SK-N-SH (cell line): Measurements from ENCODE around the gene GIT2. TPM values are rescaled to one million over a fixed set of nuclear protein-coding genes. Genes with fewer than 3 reads are reported as not detected.
A peak's percentile ranks its signal among the peaks of the same experiment; 100 is the strongest.

Experiments used
- CTCF ChIA-PET: fragments of 300-600, 350-600 bp; formaldehyde crosslinking; extraction: SDS; loops from one replicate; lab custom pipeline; 2021; lab: Yijun Ruan, JAX
- POLR2A ChIA-PET: fragments of 350-600 bp; sonication (Branson Sonifier 250); formaldehyde crosslinking; extraction: SDS; loops from one replicate; lab custom pipeline; 2020; ENCODE audit warnings: antibody characterized with exemption, inconsistent platforms; lab: Yijun Ruan, JAX
- DNase-seq: peaks from one replicate; pipeline ENCODE4 v3.0.0; 2012
- H2AFZ ChIP-seq: fragments of 200-600 bp; sonication (generic); 2 replicates; pipeline ENCODE4 v1.8.1; 2016; ENCODE audit warnings: antibody characterized with exemption, mild to moderate bottlenecking, low read depth
- H3F3A ChIP-seq: fragments of 200-600 bp; sonication (generic); replicated peaks from 2 replicates; pipeline ENCODE3; 2016; ENCODE audit warnings: antibody characterized with exemption, mild to moderate bottlenecking; ENCODE audit not compliant: insufficient read depth
- H3K27ac ChIP-seq, 2 experiments: fragments of 200-500 bp in 1 of 2; fragments of 200-600 bp in 1 of 2; sonication (Bioruptor generic) in 1 of 2; sonication (generic), shearing (Covaris generic) in 1 of 2; 2 replicates each; pipeline versions ENCODE4 v1.5.1 to v1.6.1; 2014 to 2016; ENCODE audit warnings: low read depth in 2 of 2, inconsistent platforms in 1 of 2, low read length in 1 of 2, mild to moderate bottlenecking in 1 of 2, mixed read lengths in 1 of 2
- H3K27me3 ChIP-seq: fragments of 200-600 bp; sonication (generic), shearing (Covaris generic); 2 replicates; pipeline ENCODE4 v1.6.1; 2016; ENCODE audit warnings: mixed run types; ENCODE audit not compliant: insufficient read depth
- H3K36me3 ChIP-seq, 2 experiments: fragments of 200-500 bp in 1 of 2; fragments of 200-600 bp in 1 of 2; sonication (Bioruptor generic) in 1 of 2; sonication (generic) in 1 of 2; replicated peaks in 1 of 2; 2 replicates each; pipeline versions ENCODE3 to v1.5.1; 2014 to 2016; ENCODE audit warnings: low read length in 1 of 2, mild to moderate bottlenecking in 1 of 2; ENCODE audit not compliant: insufficient read depth in 2 of 2, control insufficient read depth in 1 of 2
- H3K4me1 ChIP-seq, 2 experiments: fragments of 200-500 bp in 1 of 2; fragments of 200-600 bp in 1 of 2; sonication (Bioruptor generic) in 1 of 2; sonication (generic), shearing (Covaris generic) in 1 of 2; 2 replicates each; pipeline versions ENCODE4 v1.5.1 to v1.6.1; 2014 to 2016; ENCODE audit warnings: low read depth in 1 of 2, low read length in 1 of 2, mixed run types in 1 of 2; ENCODE audit not compliant: insufficient read depth in 2 of 2, control insufficient read depth in 1 of 2
- H3K4me2 ChIP-seq: fragments of 200-600 bp; sonication (generic), shearing (Covaris generic); 2 replicates; pipeline ENCODE4 v1.6.1; 2017; ENCODE audit warnings: mixed run types
- H3K4me3 ChIP-seq, 2 experiments: fragments of 200-500 bp in 1 of 2; fragments of 200-600 bp in 1 of 2; sonication (Bioruptor generic) in 1 of 2; sonication (generic), shearing (Covaris generic) in 1 of 2; 2 replicates each; pipeline versions ENCODE4 v1.5.1 to v1.8.1; 2014 to 2016; ENCODE audit warnings: low read depth in 2 of 2, inconsistent platforms in 1 of 2, low read length in 1 of 2, mild to moderate bottlenecking in 1 of 2, mixed read lengths in 1 of 2, moderate library complexity in 1 of 2
- H3K79me2 ChIP-seq: fragments of 200-600 bp; sonication (generic); 2 replicates; pipeline ENCODE4 v1.8.1; 2017; ENCODE audit warnings: mild to moderate bottlenecking; ENCODE audit not compliant: insufficient read depth
- H3K9ac ChIP-seq: fragments of 200-600 bp; sonication (generic); 2 replicates; pipeline ENCODE4 v1.6.1; 2017; ENCODE audit warnings: mixed run types
- H3K9me2 ChIP-seq: fragments of 200-600 bp; sonication (generic); 2 replicates; pipeline ENCODE4 v1.6.1; 2017; ENCODE audit warnings: mixed run types
- H3K9me3 ChIP-seq: fragments of 200-600 bp; sonication (generic); 2 replicates; pipeline ENCODE4 v1.6.1; 2017; ENCODE audit warnings: mixed run types, mild to moderate bottlenecking, moderate library complexity
- H4K20me1 ChIP-seq: fragments of 200-600 bp; sonication (generic); 2 replicates; pipeline ENCODE4 v1.6.1; 2017; ENCODE audit warnings: mild to moderate bottlenecking, mixed run types; ENCODE audit not compliant: insufficient read depth
- CTCF ChIP-seq: fragments of 200-600 bp; sonication (generic); IDR thresholded peaks from 2 replicates; pipeline ENCODE4 v1.6.1; 2017; ENCODE audit warnings: antibody characterized with exemption, mild to moderate bottlenecking, moderate library complexity
- ELF1 ChIP-seq: IDR thresholded peaks from 2 replicates; pipeline ENCODE4 v1.4.0; 2012
- EP300 ChIP-seq, 2 experiments: IDR thresholded peaks; 2 replicates each; pipeline versions ENCODE4 v1.4.0 to v1.6.1; 2012; ENCODE audit warnings: borderline replicate concordance in 1 of 2, low read depth in 1 of 2, low read length in 1 of 2
- FOSL2 ChIP-seq: IDR thresholded peaks from 2 replicates; pipeline ENCODE4 v1.4.0; 2012; ENCODE audit warnings: low read depth, mild to moderate bottlenecking, moderate library complexity, borderline replicate concordance
- FOXM1 ChIP-seq: IDR thresholded peaks from 2 replicates; pipeline ENCODE4 v1.4.0; 2012; ENCODE audit warnings: low read depth, mild to moderate bottlenecking
- GATA2 ChIP-seq: sonication (generic); formaldehyde crosslinking; IDR thresholded peaks from 2 replicates; pipeline ENCODE4 v1.5.0; 2020; ENCODE audit warnings: mild to moderate bottlenecking, missing genetic modification reagents
- MXI1 ChIP-seq: IDR thresholded peaks from 2 replicates; pipeline ENCODE4 v1.6.1; 2012; ENCODE audit warnings: mild to moderate bottlenecking, low read depth, low read length, improper control_type of control experiment
- NRF1 ChIP-seq: IDR thresholded peaks from 2 replicates; pipeline ENCODE4 v1.6.1; 2012; ENCODE audit warnings: low read depth, mild to moderate bottlenecking, low read length
- PBX3 ChIP-seq: IDR thresholded peaks from 2 replicates; pipeline ENCODE4; 2012
- POLR2AphosphoS5 ChIP-seq: IDR thresholded peaks from 2 replicates; pipeline ENCODE4 v1.6.1; 2012; ENCODE audit warnings: low read depth, low read length
- RAD21 ChIP-seq: IDR thresholded peaks from 2 replicates; pipeline ENCODE4 v1.6.1; 2012; ENCODE audit warnings: mild to moderate bottlenecking, low read length
- RFX5 ChIP-seq: IDR thresholded peaks from 2 replicates; pipeline ENCODE4 v1.6.1; 2012; ENCODE audit warnings: mild to moderate bottlenecking, improper control_type of control experiment, low read length
- RXRA ChIP-seq: IDR thresholded peaks from 2 replicates; pipeline ENCODE4 v1.4.0; 2012; ENCODE audit warnings: low read depth, mild to moderate bottlenecking, borderline replicate concordance
- SMC3 ChIP-seq: IDR thresholded peaks from 2 replicates; pipeline ENCODE4 v1.6.1; 2012; ENCODE audit warnings: low read depth, low read length, improper control_type of control experiment
- TAF1 ChIP-seq: IDR thresholded peaks from 2 replicates; pipeline ENCODE4 v1.6.1; 2012; ENCODE audit warnings: low read depth, mild to moderate bottlenecking, low read length, moderate library complexity, borderline replicate concordance
- TCF12 ChIP-seq: IDR thresholded peaks from 2 replicates; pipeline ENCODE4 v1.4.0; 2012
- TEAD4 ChIP-seq: IDR thresholded peaks from 2 replicates; pipeline ENCODE4 v1.4.0; 2012; ENCODE audit warnings: mild to moderate bottlenecking, borderline replicate concordance; ENCODE audit not compliant: insufficient read depth
- YY1 ChIP-seq: IDR thresholded peaks from 2 replicates; pipeline ENCODE4 v1.4.0; 2012; ENCODE audit warnings: low read depth, mild to moderate bottlenecking
- WGBS: methylation state at CpG from one replicate; pipeline ENCODE4 v1.1.6; 2017; ENCODE audit warnings: low lambda C conversion rate; 5-methylcytosine and 5-hydroxymethylcytosine counted together
- polyA plus RNA-seq, 3 experiments: library from polyadenylated mRNA; depleted of rRNA; stranded (reverse); fragments of >200 nt; gene quantifications; 2 replicates each; pipeline ENCODE4 v1.2.3, GENCODE V29; 2012
- TF ChIP-seq, protein P1 (sequence below): IDR thresholded peaks from 2 replicates; pipeline ENCODE4 v1.4.0; 2012; ENCODE audit warnings: low read depth, borderline replicate concordance

GIT2 gene
- polyA plus RNA-seq, 1 of the 3 experiments (the other 2 are of a cell fraction), result 21.2 TPM

- H3K79me2 ChIP-seq, result no peaks in the 10 kb centered on the region
- peaks cover 4% of the 10 kb centered on the region for H3F3A ChIP-seq
- CTCF ChIA-PET, result interaction anchor here (0.8 to 1.2 kb wide), 3 partner anchors 18 to 105 kb away, joined by 3 read pairs; no protein-coding TSS in a partner anchor
- no peaks in the 10 kb centered on the region for H3K9me2 ChIP-seq
- DNase-seq, result peak; percentile 71
- H2AFZ ChIP-seq, result no peak overlapping the region
- TF ChIP-seq RFX5 (no peak), CTCF (peak; percentile 46; the same call in 1 of the 2 replicates), MXI1 (no peak), YY1 (no peak)
- TF ChIP-seq, all 33 proteins: peak for 1
- no peak overlapping the region for H3K9ac ChIP-seq
- no peak overlapping the region for H3K4me3 ChIP-seq
- H3K4me2 ChIP-seq, result no peak overlapping the region
- H3K36me3 ChIP-seq, result peaks cover 24 to 59% of the 10 kb centered on the region in 2 experiments
- H3K4me1 ChIP-seq, result peaks cover 0 to 17% of the 10 kb centered on the region in 2 experiments; a peak in 1 of 4 replicates
- no peaks in the 10 kb centered on the region for H3K9me3 ChIP-seq
- POLR2A ChIA-PET, result interaction anchor here (0.5 kb wide), 1 partner anchor 434 kb away, joined by 3 read pairs; the partner anchor contains the start of genes KCTD10 and UBE3B
- WGBS, result 90% methylated on average over 9 of the region's 12 CpGs
- no peaks in the 10 kb centered on the region for H4K20me1 ChIP-seq
- no peak overlapping the region for H3K27ac ChIP-seq
- no peaks in the 10 kb centered on the region for H3K27me3 ChIP-seq
These were observed 85.2 kb downstream of the GIT2 start for GRCh38 chr12:109910969-109911348.

DNA sequence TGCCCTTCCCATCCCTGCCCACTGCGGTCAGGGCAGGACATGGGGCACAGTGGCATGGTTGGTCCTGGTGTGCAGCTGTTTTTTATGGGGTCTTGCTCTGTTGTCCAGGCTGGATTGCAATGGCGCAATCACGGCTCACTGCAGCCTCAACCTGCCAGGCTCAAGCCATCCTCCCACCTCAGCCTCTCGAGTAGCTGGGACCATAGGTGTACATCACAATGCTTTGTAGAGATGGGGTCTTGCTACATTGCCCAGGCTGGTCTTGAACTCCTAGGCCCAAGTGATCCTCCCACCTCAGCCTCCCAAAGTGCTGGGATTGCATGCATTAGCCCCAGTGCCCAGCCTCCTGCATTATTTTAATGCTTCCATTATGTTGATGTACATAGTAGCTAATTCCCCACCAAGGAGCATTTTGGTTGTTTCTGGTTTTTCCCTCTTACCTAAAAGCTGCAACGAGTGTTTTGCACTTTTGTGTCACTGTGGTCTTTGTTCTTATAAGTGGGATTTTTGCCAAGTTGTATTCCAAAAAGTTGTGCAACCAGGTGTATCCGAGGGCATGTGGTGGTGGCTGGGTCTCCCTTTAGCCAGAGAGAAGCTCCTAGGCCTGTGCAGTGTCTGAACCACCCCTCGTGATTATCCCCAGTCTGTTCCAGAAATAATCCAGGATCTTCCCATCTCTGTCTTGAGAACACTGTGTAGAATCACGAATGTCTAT, 85.8 kb downstream of the GIT2 start:
- Histone ChIP-seq H3K4me2 (no peak overlapping the region), H3K27ac (no peak overlapping the region), H3K27me3 (no peaks in the 10 kb centered on the region)
- CTCF ChIA-PET, result interaction anchor here (0.7 to 1.5 kb wide), 5 partner anchors 9 to 105 kb away, joined by 3 to 7 read pairs (median 3); no protein-coding TSS in a partner anchor
- TF ChIP-seq PBX3 (no peak), EP300 (IDR thresholded peaks at IDR 0.05; ENCODE audit: borderline replicate concordance in 1 of 2, low read depth in 1 of 2, low read length in 1 of 2) (no peak), YY1 (no peak), NRF1 (no peak), TCF12 (no peak), FOXM1 (no peak), RXRA (no peak), GATA2 (CRISPR knock-in tag) (no peak), CTCF (no peak), MXI1 (no peak), TEAD4 (no peak), ELF1 (no peak), POLR2AphosphoS5 (no peak), RFX5 (no peak), TAF1 (no peak), RAD21 (no peak), FOSL2 (no peak), SMC3 (no peak)
- TF ChIP-seq, protein P1, sequence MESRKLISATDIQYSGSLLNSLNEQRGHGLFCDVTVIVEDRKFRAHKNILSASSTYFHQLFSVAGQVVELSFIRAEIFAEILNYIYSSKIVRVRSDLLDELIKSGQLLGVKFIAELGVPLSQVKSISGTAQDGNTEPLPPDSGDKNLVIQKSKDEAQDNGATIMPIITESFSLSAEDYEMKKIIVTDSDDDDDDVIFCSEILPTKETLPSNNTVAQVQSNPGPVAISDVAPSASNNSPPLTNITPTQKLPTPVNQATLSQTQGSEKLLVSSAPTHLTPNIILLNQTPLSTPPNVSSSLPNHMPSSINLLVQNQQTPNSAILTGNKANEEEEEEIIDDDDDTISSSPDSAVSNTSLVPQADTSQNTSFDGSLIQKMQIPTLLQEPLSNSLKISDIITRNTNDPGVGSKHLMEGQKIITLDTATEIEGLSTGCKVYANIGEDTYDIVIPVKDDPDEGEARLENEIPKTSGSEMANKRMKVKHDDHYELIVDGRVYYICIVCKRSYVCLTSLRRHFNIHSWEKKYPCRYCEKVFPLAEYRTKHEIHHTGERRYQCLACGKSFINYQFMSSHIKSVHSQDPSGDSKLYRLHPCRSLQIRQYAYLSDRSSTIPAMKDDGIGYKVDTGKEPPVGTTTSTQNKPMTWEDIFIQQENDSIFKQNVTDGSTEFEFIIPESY, result no peak
- TF ChIP-seq, all 33 proteins: peak for 0
- Histone ChIP-seq H2AFZ (no peak overlapping the region), H3K9ac (no peak overlapping the region), H3K4me3 (no peak overlapping the region), H3K9me2 (no peaks in the 10 kb centered on the region), H3K36me3 (peaks cover 24 to 58% of the 10 kb centered on the region in 2 experiments), H3K79me2 (no peaks in the 10 kb centered on the region), H3F3A (peaks cover 4% of the 10 kb centered on the region), H3K4me1 (peaks cover 0 to 14% of the 10 kb centered on the region in 2 experiments; a peak in 1 of 4 replicates), H3K9me3 (no peaks in the 10 kb centered on the region), H4K20me1 (no peaks in the 10 kb centered on the region)
- 93% methylated on average over 6 of the region's 8 CpGs for WGBS
- no peak for DNase-seq
- POLR2A ChIA-PET, result interaction anchor here (0.5 kb wide), 1 partner anchor 433 kb away, joined by 3 read pairs; the partner anchor contains the start of genes KCTD10 and UBE3B
